A673 (cell line): ENCODE measurements around the gene KRT28. TPM values are rescaled to one million over a fixed set of nuclear protein-coding genes. Genes with fewer than 3 reads are reported as not detected.

Source experiments
- BruUV-seq: library from RNA; stranded (reverse); fragments of 400-500 nt; replicated peaks from 2 replicates; lab custom pipeline; 2021; lab: Mats Ljungman, UMichigan
- CTCF ChIA-PET: fragments of 300-600 bp; sonication (Branson Sonifier 250); formaldehyde crosslinking; loops from one replicate; lab custom pipeline; 2022; ENCODE audit warnings: antibody characterized with exemption; lab: Charles Lee
- POLR2A ChIA-PET: fragments of 300-600 bp; sonication (Branson Sonifier 250); formaldehyde crosslinking; loops from one replicate; lab custom pipeline; 2022; ENCODE audit warnings: antibody characterized with exemption; ENCODE audit not compliant: low non-redundant PET; lab: Charles Lee
- DNase-seq: peaks from one replicate; pipeline ENCODE4 v3.0.0-alpha.2; 2015; ENCODE audit warnings: low spot score
- H3K27ac ChIP-seq: fragments of 200-600 bp; sonication (generic); 2 replicates; pipeline ENCODE4 v1.5.1; 2016; ENCODE audit warnings: mixed run types, low read depth, mild to moderate bottlenecking, mixed read lengths, antibody characterized with exemption, low read length; ENCODE audit not compliant: poor library complexity, severe bottlenecking
- H3K27me3 ChIP-seq: fragments of 200-600 bp; sonication (generic); replicated peaks from 2 replicates; pipeline ENCODE4 v1.6.1; 2017; ENCODE audit warnings: mixed run types, low read depth, mild to moderate bottlenecking, mixed read lengths, antibody characterized with exemption, low read length; ENCODE audit not compliant: insufficient read depth, poor library complexity
- H3K36me3 ChIP-seq: fragments of 200-600 bp; sonication (generic); 2 replicates; pipeline ENCODE4 v1.6.1; 2016; ENCODE audit warnings: mixed run types, mild to moderate bottlenecking, mixed read lengths, antibody characterized with exemption, low read length; ENCODE audit not compliant: insufficient read depth, poor library complexity, severe bottlenecking
- H3K4me1 ChIP-seq: fragments of 200-600 bp; sonication (generic); 2 replicates; pipeline ENCODE4 v1.6.1; 2017; ENCODE audit warnings: mixed run types, mild to moderate bottlenecking, mixed read lengths, antibody characterized with exemption, low read length; ENCODE audit not compliant: insufficient read depth, poor library complexity, severe bottlenecking
- H3K4me3 ChIP-seq: fragments of 200-600 bp; sonication (generic); 2 replicates; pipeline ENCODE4 v1.5.1; 2016; ENCODE audit warnings: low read depth, mixed run types, mild to moderate bottlenecking, mixed read lengths, low read length; ENCODE audit not compliant: poor library complexity, severe bottlenecking
- H3K9me3 ChIP-seq: fragments of 200-600 bp; sonication (generic); 2 replicates; pipeline ENCODE4 v1.6.1; 2016; ENCODE audit warnings: mixed run types, low read depth, mild to moderate bottlenecking, mixed read lengths, antibody characterized with exemption, low read length; ENCODE audit not compliant: poor library complexity, severe bottlenecking
- CTCF ChIP-seq: fragments of 300-800, 200-600 bp; sonication (generic); conservative IDR thresholded peaks from 2 replicates; pipeline ENCODE4 v1.5.1; 2017; ENCODE audit warnings: low read depth, mild to moderate bottlenecking, antibody characterized with exemption, low read length, moderate library complexity, mixed read lengths
- EZH2 ChIP-seq: fragments of 200-600 bp; sonication (generic); IDR thresholded peaks from 2 replicates; pipeline ENCODE4 v1.6.1; 2017; ENCODE audit warnings: borderline replicate concordance, low read depth, mild to moderate bottlenecking, mixed read lengths, antibody characterized with exemption, low read length; ENCODE audit not compliant: poor library complexity, severe bottlenecking
- intact Hi-C: fragments of 100-400 bp; cut with micrococcal nuclease; formaldehyde crosslinking; loops from one replicate; pipeline ENCODE4 v1.10.0; 2022; ENCODE audit not compliant: unreplicated experiment
- total RNA-seq: library from RNA; stranded (reverse); gene quantifications from 2 replicates; pipeline ENCODE4 v1.2.3, GENCODE V29; 2021

The KRT28 gene
- total RNA-seq, 1 experiment from 2014 or later: not detected

DNA sequence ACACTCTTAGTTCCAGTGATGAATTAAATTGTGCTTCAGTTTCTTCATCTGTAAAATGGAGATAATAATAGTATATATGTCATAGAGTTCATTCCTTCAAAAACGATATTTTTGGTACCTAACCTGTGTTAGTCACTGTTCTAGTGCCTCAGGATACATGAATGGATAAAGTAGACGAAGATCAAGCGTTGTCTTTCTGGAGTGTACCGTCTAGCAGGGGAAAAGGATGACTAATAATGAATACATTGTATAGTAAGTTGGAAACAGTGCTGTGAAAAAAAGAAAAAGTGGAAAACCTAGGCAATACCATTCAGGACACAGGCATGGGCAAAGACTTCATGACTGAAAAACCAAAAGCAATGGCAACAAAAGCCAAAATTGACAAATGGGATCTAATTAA lies 14.0 kb upstream of the KRT28 start:
- TF ChIP-seq EZH2 (no peak), CTCF (no peak)
- no peak for DNase-seq
- H3K4me1 ChIP-seq: no peaks in the 10 kb centered on the region
- no peak overlapping the region for H3K4me3 ChIP-seq
- H3K36me3 ChIP-seq: peaks cover 3% of the 10 kb centered on the region
- intact Hi-C loops: no loop called here
- POLR2A ChIA-PET: no interaction called here
- H3K9me3 ChIP-seq: no peaks in the 10 kb centered on the region
- BruUV-seq: no TSS peak
- H3K27me3 ChIP-seq: no peaks in the 10 kb centered on the region
- CTCF ChIA-PET: no interaction called here
- H3K27ac ChIP-seq: no peak overlapping the region

- TF ChIP-seq CTCF (no peak), EZH2 (no peak)
- H3K4me3 ChIP-seq: no peak overlapping the region
- peaks cover 3% of the 10 kb centered on the region for H3K36me3 ChIP-seq
- BruUV-seq: no TSS peak
- H3K4me1 ChIP-seq: no peaks in the 10 kb centered on the region
- H3K27ac ChIP-seq: no peak overlapping the region
- DNase-seq: no peak
- intact Hi-C loops: no loop called here
- no peaks in the 10 kb centered on the region for H3K9me3 ChIP-seq
- ChIA-PET CTCF (no interaction called here), POLR2A (no interaction called here)
- no peaks in the 10 kb centered on the region for H3K27me3 ChIP-seq
Observed at GRCh38 chr17:40812639-40813038, 12.9 kb upstream of the KRT28 start.

DNA sequence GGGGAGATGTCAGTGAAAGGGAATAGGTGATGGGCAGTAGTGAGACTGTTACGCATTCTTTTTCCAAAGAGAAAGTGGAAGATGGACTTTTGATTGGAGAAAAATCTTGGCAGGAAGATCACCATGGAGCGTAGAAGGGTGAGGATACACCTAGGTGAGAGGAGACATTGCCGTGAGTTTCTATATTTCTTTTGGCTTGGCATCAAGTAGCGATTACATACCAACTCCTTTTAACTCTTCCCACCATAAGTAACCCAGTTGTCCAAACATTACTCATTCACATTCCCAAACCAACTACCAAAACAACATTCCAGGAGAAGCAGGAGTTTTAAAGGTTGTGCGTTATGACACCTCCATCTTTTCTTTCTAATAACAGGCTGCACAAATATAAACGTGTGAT lies 10.7 kb upstream of the KRT28 start:
- TF ChIP-seq CTCF: no peak
- no peak for TF ChIP-seq EZH2
- no peak overlapping the region for H3K27ac ChIP-seq
- no peaks in the 10 kb centered on the region for H3K9me3 ChIP-seq
- H3K36me3 ChIP-seq: no peaks in the 10 kb centered on the region
- BruUV-seq: no TSS peak
- POLR2A ChIA-PET: no interaction called here
- no peak overlapping the region for H3K4me3 ChIP-seq
- intact Hi-C loops: no loop called here
- CTCF ChIA-PET: no interaction called here
- DNase-seq: no peak
- no peaks in the 10 kb centered on the region for H3K27me3 ChIP-seq
- no peaks in the 10 kb centered on the region for H3K4me1 ChIP-seq
